KMS-11 (cell line): Measurements from ENCODE around the gene FYN.
A peak's percentile ranks its signal among the peaks of the same experiment; 100 is the strongest.

Experiments used
- H2AFZ ChIP-seq: fragments of 200-600 bp; sonication (generic); 2 replicates; pipeline ENCODE4 v1.6.1; 2016; ENCODE audit warnings: antibody characterized with exemption, mixed run types, low read depth
- H3K27ac ChIP-seq: fragments of 200-600 bp; sonication (generic); 2 replicates; pipeline ENCODE4 v1.6.1; 2016; ENCODE audit warnings: mild to moderate bottlenecking, mixed run types
- H3K27me3 ChIP-seq: fragments of 200-600 bp; sonication (generic); 2 replicates; pipeline ENCODE4 v1.6.1; 2017; ENCODE audit warnings: mild to moderate bottlenecking, low read depth, mixed run types, moderate library complexity; ENCODE audit not compliant: insufficient read depth
- H3K36me3 ChIP-seq: fragments of 200-600 bp; sonication (generic); 2 replicates; pipeline ENCODE4 v1.6.1; 2017; ENCODE audit warnings: mild to moderate bottlenecking, mixed run types; ENCODE audit not compliant: insufficient read depth
- H3K4me1 ChIP-seq: fragments of 200-600 bp; sonication (generic); 2 replicates; pipeline ENCODE4 v1.6.1; 2016; ENCODE audit warnings: mild to moderate bottlenecking, low read depth, mixed run types; ENCODE audit not compliant: poor library complexity, severe bottlenecking
- H3K4me2 ChIP-seq: fragments of 200-600 bp; sonication (generic); 2 replicates; pipeline ENCODE4 v1.7.0; 2016; ENCODE audit warnings: mild to moderate bottlenecking, mixed run types
- H3K4me3 ChIP-seq: fragments of 200-600 bp; sonication (generic); IDR thresholded peaks from 2 replicates; pipeline ENCODE4 v1.6.1; 2017; ENCODE audit warnings: low read depth, low read length, mixed read lengths; ENCODE audit not compliant: insufficient read depth
- H3K79me2 ChIP-seq: fragments of 200-600 bp; sonication (generic); 2 replicates; pipeline ENCODE4 v1.6.1; 2016; ENCODE audit warnings: low read depth, mixed run types; ENCODE audit not compliant: insufficient read depth
- H3K9ac ChIP-seq: fragments of 200-600 bp; sonication (generic); 2 replicates; pipeline ENCODE4 v1.6.1; 2016; ENCODE audit warnings: mild to moderate bottlenecking, mixed run types
- H4K20me1 ChIP-seq: fragments of 200-600 bp; sonication (generic); 2 replicates; pipeline ENCODE4 v1.6.1; 2016; ENCODE audit warnings: mild to moderate bottlenecking, mixed run types; ENCODE audit not compliant: insufficient read depth
- TF ChIP-seq, protein P1 (sequence below): fragments of 200-600 bp; sonication (generic); conservative IDR thresholded peaks from 2 replicates; pipeline ENCODE4 v1.6.1; 2017; ENCODE audit warnings: low read depth, mild to moderate bottlenecking, antibody characterized with exemption, low read length, moderate library complexity, mixed read lengths

The FYN gene

DNA sequence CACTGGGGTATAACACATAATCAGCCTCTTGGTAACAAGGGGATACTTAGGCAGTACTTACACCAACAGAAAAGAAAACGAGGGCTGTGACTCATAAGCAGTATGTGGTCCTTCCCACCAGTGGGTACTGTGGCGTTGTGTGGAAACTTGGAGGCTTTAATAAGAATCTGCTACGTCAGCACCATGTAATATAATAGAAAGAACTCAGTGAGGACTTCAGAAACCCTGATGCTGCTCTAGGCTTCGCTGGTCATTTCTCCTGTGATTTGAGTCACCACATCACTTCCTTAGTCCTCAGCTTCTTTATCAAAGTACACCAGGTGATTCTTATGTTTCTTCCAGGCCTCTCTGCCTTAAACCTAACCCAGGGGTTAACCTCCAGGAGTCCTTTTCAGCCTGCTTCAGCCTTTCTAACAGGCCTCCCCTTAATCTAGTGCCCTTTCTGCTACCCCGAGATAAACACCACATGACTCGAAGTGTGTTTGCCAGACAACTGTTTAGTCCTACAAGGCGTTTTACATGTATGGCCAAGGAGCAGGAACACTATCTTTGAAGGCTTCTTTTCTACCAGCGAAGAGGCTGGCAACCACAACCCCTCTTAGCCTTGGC lies 68.5 kb downstream of the FYN start:
- Histone ChIP-seq H3K79me2 (no peaks in the 10 kb centered on the region), H3K4me1 (peaks cover 68% of the 10 kb centered on the region), H3K36me3 (no peaks in the 10 kb centered on the region), H3K4me2 (peak overlapping the region; percentile 63), H2AFZ (no peak overlapping the region), H3K9ac (no peak overlapping the region), H3K4me3 (no peak overlapping the region), H4K20me1 (no peaks in the 10 kb centered on the region), H3K27me3 (no peaks in the 10 kb centered on the region), H3K27ac (peak overlapping the region; percentile 60)
- TF ChIP-seq, protein P1, sequence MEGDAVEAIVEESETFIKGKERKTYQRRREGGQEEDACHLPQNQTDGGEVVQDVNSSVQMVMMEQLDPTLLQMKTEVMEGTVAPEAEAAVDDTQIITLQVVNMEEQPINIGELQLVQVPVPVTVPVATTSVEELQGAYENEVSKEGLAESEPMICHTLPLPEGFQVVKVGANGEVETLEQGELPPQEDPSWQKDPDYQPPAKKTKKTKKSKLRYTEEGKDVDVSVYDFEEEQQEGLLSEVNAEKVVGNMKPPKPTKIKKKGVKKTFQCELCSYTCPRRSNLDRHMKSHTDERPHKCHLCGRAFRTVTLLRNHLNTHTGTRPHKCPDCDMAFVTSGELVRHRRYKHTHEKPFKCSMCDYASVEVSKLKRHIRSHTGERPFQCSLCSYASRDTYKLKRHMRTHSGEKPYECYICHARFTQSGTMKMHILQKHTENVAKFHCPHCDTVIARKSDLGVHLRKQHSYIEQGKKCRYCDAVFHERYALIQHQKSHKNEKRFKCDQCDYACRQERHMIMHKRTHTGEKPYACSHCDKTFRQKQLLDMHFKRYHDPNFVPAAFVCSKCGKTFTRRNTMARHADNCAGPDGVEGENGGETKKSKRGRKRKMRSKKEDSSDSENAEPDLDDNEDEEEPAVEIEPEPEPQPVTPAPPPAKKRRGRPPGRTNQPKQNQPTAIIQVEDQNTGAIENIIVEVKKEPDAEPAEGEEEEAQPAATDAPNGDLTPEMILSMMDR: no peak

DNA sequence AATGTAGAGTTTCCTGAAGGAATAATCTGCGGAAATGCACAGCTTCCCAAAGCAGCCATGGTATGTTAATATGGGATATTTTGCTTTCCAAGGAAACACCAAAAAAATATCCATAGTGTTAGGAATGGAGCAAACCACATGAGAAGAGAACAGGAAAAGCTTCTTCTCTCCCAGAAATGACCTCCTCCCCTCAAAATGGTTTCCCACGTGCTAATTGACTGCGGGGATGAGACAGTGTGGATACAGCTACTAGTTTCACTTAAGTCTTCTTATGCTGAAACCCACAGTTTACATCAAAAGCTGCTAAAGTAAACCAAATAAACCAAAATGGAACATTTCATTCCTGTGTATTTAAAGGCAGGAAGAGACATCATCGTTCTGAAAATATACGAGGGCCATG lies 69.4 kb downstream of the FYN start:
- Histone ChIP-seq H3K9ac (no peak overlapping the region), H4K20me1 (no peaks in the 10 kb centered on the region), H3K36me3 (no peaks in the 10 kb centered on the region), H3K27ac (peak overlapping the region; percentile 60; the same call in 1 of the 2 replicates), H3K27me3 (no peaks in the 10 kb centered on the region), H3K4me1 (peaks cover 68% of the 10 kb centered on the region), H3K4me2 (peak overlapping the region; percentile 63), H3K4me3 (no peak overlapping the region), H2AFZ (no peak overlapping the region), H3K79me2 (no peaks in the 10 kb centered on the region)
- TF ChIP-seq, protein P1: no peak

DNA sequence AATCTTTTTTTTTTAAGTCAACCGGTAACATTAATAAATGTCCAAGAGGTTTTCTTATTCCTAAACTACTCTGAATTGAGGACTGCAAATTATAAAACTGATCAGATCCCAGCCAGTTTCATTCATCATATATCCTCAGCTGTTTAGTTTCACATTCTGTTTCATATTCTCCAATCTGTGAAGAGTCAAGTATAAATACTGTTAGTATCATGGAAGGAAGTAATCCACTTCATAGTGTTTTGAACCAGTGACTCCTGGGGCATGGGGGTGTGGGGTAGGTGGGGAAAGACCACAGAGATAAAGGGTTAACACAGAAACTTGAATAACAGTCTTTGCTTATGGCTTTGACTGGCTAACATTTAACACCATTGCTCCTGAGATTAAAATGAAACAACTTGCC lies 69.9 kb downstream of the FYN start:
- Histone ChIP-seq H3K4me1 (peaks cover 67% of the 10 kb centered on the region), H4K20me1 (no peaks in the 10 kb centered on the region), H3K9ac (no peak overlapping the region), H3K27ac (no peak overlapping the region), H2AFZ (no peak overlapping the region), H3K79me2 (no peaks in the 10 kb centered on the region), H3K36me3 (no peaks in the 10 kb centered on the region), H3K4me2 (peak overlapping the region; percentile 63), H3K27me3 (no peaks in the 10 kb centered on the region), H3K4me3 (no peak overlapping the region)
- TF ChIP-seq, protein P1: no peak

DNA sequence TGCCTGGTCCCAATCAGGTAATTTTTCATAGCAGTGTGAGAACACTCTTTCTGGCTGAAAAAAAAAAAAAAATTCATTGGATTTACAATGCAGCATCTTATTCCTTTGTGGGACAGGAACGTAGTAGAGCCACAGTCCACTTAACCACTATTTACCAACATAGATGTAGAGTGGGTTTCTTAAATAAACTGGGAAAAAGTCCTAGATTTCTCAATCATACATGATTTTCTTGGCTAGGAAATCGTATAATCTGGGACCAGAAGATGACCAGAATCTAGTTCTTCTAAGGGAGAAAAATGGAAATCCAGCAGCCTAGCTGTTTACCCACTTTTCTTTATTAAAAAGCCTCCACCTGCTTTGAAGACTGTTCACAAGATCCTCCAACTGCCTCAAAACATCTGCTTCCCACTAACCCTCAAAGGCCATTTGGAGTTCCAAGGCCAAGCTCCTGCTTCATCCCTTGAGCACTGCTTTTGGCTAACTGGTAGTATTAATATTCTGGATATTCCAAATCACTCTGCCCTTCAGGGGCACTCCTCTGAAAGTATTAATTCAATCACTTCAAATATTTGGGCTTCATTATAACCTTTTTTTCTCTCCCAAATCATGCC lies 70.4 kb downstream of the FYN start:
- TF ChIP-seq, protein P1: no peak
- no peak overlapping the region for H2AFZ ChIP-seq
- no peak overlapping the region for H3K27ac ChIP-seq
- no peaks in the 10 kb centered on the region for H3K79me2 ChIP-seq
- no peak overlapping the region for H3K4me3 ChIP-seq
- H3K27me3 ChIP-seq: no peaks in the 10 kb centered on the region
- peak overlapping the region; percentile 63 for H3K4me2 ChIP-seq
- no peaks in the 10 kb centered on the region for H3K36me3 ChIP-seq
- no peak overlapping the region for H3K9ac ChIP-seq
- no peaks in the 10 kb centered on the region for H4K20me1 ChIP-seq
- H3K4me1 ChIP-seq: peaks cover 63% of the 10 kb centered on the region
